DND-41 (cell line): ENCODE results near the gene GCLC.

Experiments
- ATAC-seq: fragments of 200-7000 bp; cut with Tn5 transposase; 3 replicates; pipeline ENCODE4 v1.9.1; 2021; ENCODE audit warnings: low read depth; ENCODE audit not compliant: insufficient read depth
- DNase-seq: peaks from one replicate; pipeline ENCODE4 v3.0.0-alpha.2; 2020
- H2AFZ ChIP-seq: 2 replicates; pipeline ENCODE4 v1.6.0; 2012; ENCODE audit warnings: low read depth, low read length
- H3K27ac ChIP-seq: 2 replicates; pipeline ENCODE4 v1.5.1; 2012; ENCODE audit warnings: low read length, inconsistent platforms
- H3K27me3 ChIP-seq: fragments of 200-600 bp; sonication (generic); 2 replicates; pipeline ENCODE4 v1.6.0; 2012; ENCODE audit warnings: low read length, mild to moderate bottlenecking, inconsistent platforms; ENCODE audit not compliant: insufficient read depth, poor library complexity
- H3K36me3 ChIP-seq: 2 replicates; pipeline ENCODE4 v1.5.1; 2012; ENCODE audit warnings: low read length, inconsistent platforms; ENCODE audit not compliant: insufficient read depth
- H3K4me1 ChIP-seq: 2 replicates; pipeline ENCODE4 v1.5.1; 2012; ENCODE audit warnings: mild to moderate bottlenecking, low read length; ENCODE audit not compliant: insufficient read depth
- H3K4me2 ChIP-seq: 2 replicates; pipeline ENCODE4 v1.6.0; 2012; ENCODE audit warnings: mild to moderate bottlenecking, moderate library complexity, low read length, inconsistent platforms; ENCODE audit not compliant: insufficient read depth
- H3K4me3 ChIP-seq, 2 experiments: fragments of 200-600 bp in 1 of 2; shearing (Covaris generic) in 1 of 2; 2 replicates each; pipeline ENCODE4 v1.5.1; 2012 to 2016; ENCODE audit warnings: inconsistent platforms in 2 of 2, low read length in 2 of 2, mild to moderate bottlenecking in 2 of 2, low read depth in 1 of 2, moderate library complexity in 1 of 2
- H3K79me2 ChIP-seq: 2 replicates; pipeline ENCODE4 v1.6.0; 2012; ENCODE audit warnings: low read length, inconsistent platforms; ENCODE audit not compliant: insufficient read depth
- H3K9ac ChIP-seq: 2 replicates; pipeline ENCODE4 v1.6.0; 2012; ENCODE audit warnings: low read depth, mild to moderate bottlenecking, inconsistent platforms, low read length, moderate library complexity
- H3K9me3 ChIP-seq: 2 replicates; pipeline ENCODE4 v1.5.1; 2012; ENCODE audit warnings: low read length, moderate library complexity, mild to moderate bottlenecking, inconsistent platforms; ENCODE audit not compliant: insufficient read depth, severe bottlenecking
- H4K20me1 ChIP-seq: 2 replicates; pipeline ENCODE4 v1.6.0; 2012; ENCODE audit warnings: low read length; ENCODE audit not compliant: insufficient read depth
- EZH2 ChIP-seq: IDR thresholded peaks from 3 replicates; pipeline ENCODE4 v1.6.1; 2012; ENCODE audit warnings: borderline replicate concordance, low read depth, mild to moderate bottlenecking, moderate library complexity, low read length, inconsistent platforms; ENCODE audit not compliant: severe bottlenecking
- TF ChIP-seq, protein P1 (sequence below): IDR thresholded peaks from 2 replicates; pipeline ENCODE4 v1.5.1; 2012; ENCODE audit warnings: borderline replicate concordance, low read length, moderate library complexity, mild to moderate bottlenecking; ENCODE audit not compliant: poor library complexity, severe bottlenecking; ENCODE audit errors: extremely low read depth

Gene GCLC

DNA sequence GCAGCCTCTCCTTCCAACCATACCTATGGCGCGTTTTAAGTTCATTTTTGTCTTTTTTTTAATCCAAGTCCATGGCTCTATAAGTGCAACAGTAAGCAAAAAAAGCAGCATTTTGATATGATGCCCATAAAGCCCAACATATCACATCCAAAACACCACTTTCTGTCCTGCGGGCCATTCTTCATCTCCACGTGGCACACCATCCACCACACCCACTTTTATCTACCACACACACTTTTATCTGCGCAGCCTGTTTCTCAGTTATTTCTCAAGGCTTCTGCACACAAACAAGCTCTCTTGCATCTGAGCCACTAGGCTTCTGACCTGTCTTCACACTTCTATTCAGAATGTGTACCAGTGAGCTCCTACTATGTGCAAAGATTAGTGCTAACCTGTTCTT, 5.3 kb downstream of the GCLC start:
- peaks cover 33% of the 10 kb centered on the region; the same call in 1 of the 2 replicates for H4K20me1 ChIP-seq
- peaks cover 13% of the 10 kb centered on the region; the same call in 1 of the 2 replicates for H3K36me3 ChIP-seq
- TF ChIP-seq, protein P1, sequence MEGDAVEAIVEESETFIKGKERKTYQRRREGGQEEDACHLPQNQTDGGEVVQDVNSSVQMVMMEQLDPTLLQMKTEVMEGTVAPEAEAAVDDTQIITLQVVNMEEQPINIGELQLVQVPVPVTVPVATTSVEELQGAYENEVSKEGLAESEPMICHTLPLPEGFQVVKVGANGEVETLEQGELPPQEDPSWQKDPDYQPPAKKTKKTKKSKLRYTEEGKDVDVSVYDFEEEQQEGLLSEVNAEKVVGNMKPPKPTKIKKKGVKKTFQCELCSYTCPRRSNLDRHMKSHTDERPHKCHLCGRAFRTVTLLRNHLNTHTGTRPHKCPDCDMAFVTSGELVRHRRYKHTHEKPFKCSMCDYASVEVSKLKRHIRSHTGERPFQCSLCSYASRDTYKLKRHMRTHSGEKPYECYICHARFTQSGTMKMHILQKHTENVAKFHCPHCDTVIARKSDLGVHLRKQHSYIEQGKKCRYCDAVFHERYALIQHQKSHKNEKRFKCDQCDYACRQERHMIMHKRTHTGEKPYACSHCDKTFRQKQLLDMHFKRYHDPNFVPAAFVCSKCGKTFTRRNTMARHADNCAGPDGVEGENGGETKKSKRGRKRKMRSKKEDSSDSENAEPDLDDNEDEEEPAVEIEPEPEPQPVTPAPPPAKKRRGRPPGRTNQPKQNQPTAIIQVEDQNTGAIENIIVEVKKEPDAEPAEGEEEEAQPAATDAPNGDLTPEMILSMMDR, result no peak
- no peak for TF ChIP-seq EZH2
- H3K27me3 ChIP-seq, result no peaks in the 10 kb centered on the region
- no peaks in the 10 kb centered on the region for H3K9me3 ChIP-seq
- no peak overlapping the region; the same call in 1 of the 2 replicates for H3K4me2 ChIP-seq
- H3K4me1 ChIP-seq, result peaks cover 33% of the 10 kb centered on the region
- H3K9ac ChIP-seq, result no peak overlapping the region
- peaks cover 97% of the 10 kb centered on the region for H3K79me2 ChIP-seq
- H3K4me3 ChIP-seq, result no peak overlapping the region
- ATAC-seq (no peak), DNase-seq (no peak)
- H3K27ac ChIP-seq, result no peak overlapping the region
- no peak overlapping the region for H2AFZ ChIP-seq

- H2AFZ ChIP-seq, result no peak overlapping the region
- peaks cover 13% of the 10 kb centered on the region; the same call in 1 of the 2 replicates for H3K36me3 ChIP-seq
- no peak overlapping the region for H3K4me3 ChIP-seq
- TF ChIP-seq, protein P1, result no peak
- TF ChIP-seq EZH2, result no peak
- DNase-seq (no peak), ATAC-seq (no peak)
- no peaks in the 10 kb centered on the region for H3K9me3 ChIP-seq
- H3K4me1 ChIP-seq, result peaks cover 7% of the 10 kb centered on the region
- H3K9ac ChIP-seq, result no peak overlapping the region
- H4K20me1 ChIP-seq, result peaks cover 35% of the 10 kb centered on the region; the same call in 1 of the 2 replicates
- H3K79me2 ChIP-seq, result peaks cover 91% of the 10 kb centered on the region
- H3K27me3 ChIP-seq, result no peaks in the 10 kb centered on the region
- H3K4me2 ChIP-seq, result no peak overlapping the region
- no peak overlapping the region for H3K27ac ChIP-seq
Measured at GRCh38 chr6:53536561-53536960, 8.3 kb downstream of the GCLC start.

DNA sequence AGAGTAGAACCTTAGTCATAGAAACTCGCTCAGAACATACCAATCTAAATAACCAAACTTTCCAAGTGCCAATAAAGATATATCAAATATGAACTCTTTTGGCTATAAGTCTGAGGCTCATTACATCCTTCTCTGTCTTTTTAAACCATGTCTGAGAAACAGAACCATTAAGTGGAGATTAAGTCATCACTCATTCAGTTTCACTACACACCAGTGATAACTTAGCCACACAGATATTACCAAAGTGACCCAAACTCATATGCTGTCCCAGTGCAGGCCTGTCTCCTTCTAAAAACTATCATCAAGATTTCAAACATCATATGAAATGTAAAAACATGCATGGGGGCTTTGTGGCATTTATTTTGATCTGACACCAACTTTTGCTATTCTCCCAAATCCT, 12.0 kb downstream of the GCLC start:
- no peak for TF ChIP-seq EZH2
- TF ChIP-seq, protein P1, result no peak

More for the DNA sequence above, 12.0 kb downstream of the GCLC start:
- Histone ChIP-seq H3K4me3 (no peak overlapping the region), H3K4me1 (no peaks in the 10 kb centered on the region; the same call in 1 of the 2 replicates), H3K79me2 (peaks cover 84% of the 10 kb centered on the region), H3K27ac (no peak overlapping the region), H3K4me2 (no peak overlapping the region), H3K36me3 (no peaks in the 10 kb centered on the region), H2AFZ (no peak overlapping the region), H3K9me3 (no peaks in the 10 kb centered on the region), H3K9ac (no peak overlapping the region), H4K20me1 (peaks cover 29% of the 10 kb centered on the region; the same call in 1 of the 2 replicates), H3K27me3 (no peaks in the 10 kb centered on the region)
- DNase-seq, result no peak
- ATAC-seq, result no peak
